Measurements from ENCODE around the gene SLC18A2.

Gene SLC18A2

DNA sequence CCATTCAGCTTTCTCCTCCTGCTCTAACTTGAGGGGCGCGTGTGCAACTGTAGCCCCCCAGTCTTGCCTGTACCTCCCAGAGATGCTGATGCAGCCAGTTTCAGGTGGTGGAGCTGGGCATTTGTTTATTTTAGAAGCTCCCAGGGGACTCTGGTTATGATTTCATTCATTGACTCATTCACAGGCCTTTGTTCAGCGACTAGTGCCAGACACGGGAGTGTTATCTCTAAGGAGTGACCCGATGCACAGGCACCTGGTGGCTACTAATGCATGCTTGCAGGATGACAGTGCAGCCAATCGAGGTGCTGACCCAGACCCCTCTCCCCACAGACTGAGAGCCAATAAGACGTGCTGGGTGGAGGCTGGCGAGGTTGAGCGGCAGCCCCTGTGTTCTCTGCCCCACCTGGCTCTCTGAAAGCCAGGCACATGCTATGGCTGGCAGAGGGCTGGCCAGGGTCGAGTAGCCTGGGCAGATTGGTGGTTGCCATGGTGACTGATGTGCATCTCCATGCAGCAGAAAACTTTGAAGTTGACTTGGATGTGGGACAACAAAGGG lies 19.7 kb upstream of the SLC18A2 start:
- Histone ChIP-seq H3K27me3 (peaks cover 3% of the 10 kb centered on the region), H3K4me3 (ENCODE audit: low read depth, low read length) (no peak overlapping the region), H3K36me3 (no peaks in the 10 kb centered on the region), H3K4me1 (peaks cover 14% of the 10 kb centered on the region), H3K9me3 (no peaks in the 10 kb centered on the region)
- TF ChIP-seq, protein P1, sequence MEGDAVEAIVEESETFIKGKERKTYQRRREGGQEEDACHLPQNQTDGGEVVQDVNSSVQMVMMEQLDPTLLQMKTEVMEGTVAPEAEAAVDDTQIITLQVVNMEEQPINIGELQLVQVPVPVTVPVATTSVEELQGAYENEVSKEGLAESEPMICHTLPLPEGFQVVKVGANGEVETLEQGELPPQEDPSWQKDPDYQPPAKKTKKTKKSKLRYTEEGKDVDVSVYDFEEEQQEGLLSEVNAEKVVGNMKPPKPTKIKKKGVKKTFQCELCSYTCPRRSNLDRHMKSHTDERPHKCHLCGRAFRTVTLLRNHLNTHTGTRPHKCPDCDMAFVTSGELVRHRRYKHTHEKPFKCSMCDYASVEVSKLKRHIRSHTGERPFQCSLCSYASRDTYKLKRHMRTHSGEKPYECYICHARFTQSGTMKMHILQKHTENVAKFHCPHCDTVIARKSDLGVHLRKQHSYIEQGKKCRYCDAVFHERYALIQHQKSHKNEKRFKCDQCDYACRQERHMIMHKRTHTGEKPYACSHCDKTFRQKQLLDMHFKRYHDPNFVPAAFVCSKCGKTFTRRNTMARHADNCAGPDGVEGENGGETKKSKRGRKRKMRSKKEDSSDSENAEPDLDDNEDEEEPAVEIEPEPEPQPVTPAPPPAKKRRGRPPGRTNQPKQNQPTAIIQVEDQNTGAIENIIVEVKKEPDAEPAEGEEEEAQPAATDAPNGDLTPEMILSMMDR (IDR thresholded peaks at IDR 0.05; ENCODE audit: low read depth, low read length) = no peak
- DNase-seq = peak; percentile 91

DNA sequence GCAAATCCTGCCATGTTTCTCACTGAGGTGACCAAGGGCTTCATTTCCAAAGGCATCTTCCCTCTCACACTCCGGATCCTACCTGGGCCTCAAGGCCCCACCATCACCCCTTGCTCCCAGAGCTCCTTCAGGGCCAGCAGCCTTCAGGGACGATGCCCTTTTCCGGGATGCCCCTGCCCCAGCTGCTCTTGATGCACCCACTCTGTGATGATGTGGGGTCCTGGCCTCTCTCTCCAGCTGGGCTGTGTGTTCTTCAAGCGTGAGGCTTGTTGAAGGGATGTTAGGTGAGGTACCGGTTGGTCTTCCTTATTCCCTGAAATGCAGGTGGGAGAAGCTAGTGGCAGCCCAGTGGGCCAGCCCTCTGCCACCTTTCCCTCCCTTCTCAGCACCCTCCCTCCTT lies 18.4 kb upstream of the SLC18A2 start:
- Histone ChIP-seq H3K27me3 (no peaks in the 10 kb centered on the region), H3K4me1 (peaks cover 14% of the 10 kb centered on the region), H3K9me3 (no peaks in the 10 kb centered on the region), H3K4me3 (ENCODE audit: low read depth, low read length) (no peak overlapping the region), H3K36me3 (no peaks in the 10 kb centered on the region)
- no peak for DNase-seq
- TF ChIP-seq, protein P1 (IDR thresholded peaks at IDR 0.05; ENCODE audit: low read depth, low read length) = no peak

DNA sequence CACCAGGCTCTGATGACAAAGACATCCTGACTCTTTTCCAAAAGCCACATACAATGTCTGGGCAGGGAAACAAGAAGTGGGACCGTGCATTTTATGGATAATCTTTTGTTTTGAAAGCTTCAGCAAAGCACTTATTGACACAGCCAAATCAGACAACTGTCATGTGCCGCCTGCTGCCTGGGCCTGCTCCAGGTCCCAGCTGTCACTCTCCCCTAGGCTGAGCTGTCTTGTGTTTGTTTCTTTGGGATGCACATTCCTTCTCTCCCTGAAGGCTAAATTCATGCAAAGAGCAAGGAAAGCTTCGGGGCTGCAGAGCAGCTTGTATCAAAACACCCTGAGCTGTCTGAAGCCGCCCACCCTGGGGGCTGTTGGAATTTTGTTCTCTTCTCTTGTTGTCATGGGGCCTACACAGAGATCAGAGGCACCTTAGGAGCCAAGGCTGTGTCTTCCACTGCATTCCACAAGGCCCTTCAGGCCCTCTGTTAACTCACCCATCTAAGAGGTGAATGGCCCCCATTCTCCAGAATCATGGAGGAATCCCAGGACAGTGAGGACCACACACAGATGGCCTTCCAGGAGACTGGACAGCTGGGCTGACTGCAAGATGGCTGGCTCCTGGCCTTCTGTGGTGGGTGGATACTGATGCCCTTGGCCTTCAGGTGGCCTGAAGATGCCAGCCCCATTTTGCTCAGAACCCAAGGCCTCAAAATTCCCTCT lies 17.8 kb upstream of the SLC18A2 start:
- no peak overlapping the region for H3K4me3 ChIP-seq (ENCODE audit: low read depth, low read length)
- TF ChIP-seq, protein P1 (IDR thresholded peaks at IDR 0.05; ENCODE audit: low read depth, low read length) = no peak
- no peaks in the 10 kb centered on the region for H3K9me3 ChIP-seq
- no peak for DNase-seq
- no peaks in the 10 kb centered on the region for H3K36me3 ChIP-seq
- no peaks in the 10 kb centered on the region for H3K27me3 ChIP-seq
- H3K4me1 ChIP-seq = peaks cover 14% of the 10 kb centered on the region

DNA sequence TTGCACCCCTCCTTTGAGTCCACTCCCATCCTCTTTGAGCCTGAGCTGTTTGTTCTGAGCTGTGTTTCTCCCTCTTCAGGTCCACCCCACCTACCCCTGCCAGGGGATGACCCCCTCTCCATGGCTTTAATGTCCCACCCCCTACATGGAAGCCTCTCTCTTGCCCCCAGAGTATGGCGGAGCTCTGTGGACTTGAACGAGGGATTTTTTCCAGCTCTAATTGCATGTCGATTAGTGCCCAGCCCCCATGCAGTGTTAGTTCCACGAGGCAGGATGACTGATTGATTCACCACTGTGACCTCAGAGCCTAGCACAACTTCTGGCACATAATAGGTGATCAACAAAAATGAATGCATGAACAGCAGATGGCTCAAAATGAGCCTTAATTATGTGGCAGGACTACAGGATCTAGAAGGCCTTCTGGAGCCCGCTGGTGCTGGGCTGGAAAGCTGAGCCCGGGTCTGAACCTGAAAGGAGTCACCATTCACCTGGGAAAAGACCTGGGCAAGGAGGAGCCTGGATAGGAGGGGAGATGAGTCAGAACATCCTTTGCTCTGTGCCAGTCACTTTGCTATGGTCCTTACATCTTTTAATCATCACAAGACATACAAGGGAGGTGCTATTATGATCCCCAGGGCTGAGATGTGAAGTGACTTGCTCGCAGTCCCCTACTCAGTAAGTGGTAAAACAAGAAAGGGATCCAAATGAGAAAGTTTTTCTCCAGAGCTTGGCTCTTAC lies 17.1 kb upstream of the SLC18A2 start:
- Histone ChIP-seq H3K9me3 (no peaks in the 10 kb centered on the region), H3K36me3 (no peaks in the 10 kb centered on the region), H3K27me3 (no peaks in the 10 kb centered on the region), H3K4me1 (peaks cover 14% of the 10 kb centered on the region), H3K4me3 (ENCODE audit: low read depth, low read length) (no peak overlapping the region)
- TF ChIP-seq, protein P1 (IDR thresholded peaks at IDR 0.05; ENCODE audit: low read depth, low read length) = no peak
- no peak for DNase-seq

DNA sequence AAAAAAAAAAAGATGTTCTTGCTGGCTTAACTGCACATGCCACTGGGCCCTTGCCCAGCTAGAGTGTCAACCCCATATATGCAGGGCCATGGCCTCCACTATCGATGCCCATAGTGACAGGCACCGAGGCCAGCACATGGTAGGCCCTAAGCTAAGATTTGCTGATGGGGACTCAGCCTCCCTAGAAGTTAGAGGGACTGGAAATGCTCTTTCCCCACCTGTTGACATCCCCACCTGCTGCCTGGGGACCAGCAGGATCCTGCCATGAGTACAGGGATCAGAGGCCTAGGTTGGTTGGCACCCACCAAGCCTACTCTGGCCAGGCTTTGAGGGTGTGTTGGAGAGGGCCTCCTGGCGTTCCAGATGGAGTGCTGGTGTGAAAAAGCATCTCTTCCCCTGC lies 16.0 kb upstream of the SLC18A2 start:
- no peaks in the 10 kb centered on the region for H3K36me3 ChIP-seq
- H3K9me3 ChIP-seq = no peaks in the 10 kb centered on the region
- H3K27me3 ChIP-seq = no peaks in the 10 kb centered on the region
- TF ChIP-seq, protein P1 (IDR thresholded peaks at IDR 0.05; ENCODE audit: low read depth, low read length) = no peak
- DNase-seq = no peak
- peaks cover 14% of the 10 kb centered on the region for H3K4me1 ChIP-seq
- H3K4me3 ChIP-seq (ENCODE audit: low read depth, low read length) = no peak overlapping the region
